Esophagus squamous epithelium (tissue), 4 donors: Measurements from ENCODE around the gene RBP3.

Source experiments
- POLR2A ChIP-seq, 4 donors: fragments of 450-650 bp; IDR thresholded peaks; one replicate each; pipeline ENCODE4 v1.6.1; 2017; ENCODE audit warnings: antibody characterized with exemption in 4 of 4, mild to moderate bottlenecking in 4 of 4, moderate library complexity in 3 of 4
- TF ChIP-seq, protein P1 (sequence below), 6 experiments: fragments of 450-650 bp in 4 of 6; fragments of 200-600 bp in 2 of 6; sonication (generic) in 2 of 6; IDR thresholded peaks; one replicate each; pipeline ENCODE4 v1.5.1; 2016 to 2019; ENCODE audit warnings: antibody characterized with exemption in 6 of 6, mild to moderate bottlenecking in 4 of 6, moderate library complexity in 4 of 6

DNA sequence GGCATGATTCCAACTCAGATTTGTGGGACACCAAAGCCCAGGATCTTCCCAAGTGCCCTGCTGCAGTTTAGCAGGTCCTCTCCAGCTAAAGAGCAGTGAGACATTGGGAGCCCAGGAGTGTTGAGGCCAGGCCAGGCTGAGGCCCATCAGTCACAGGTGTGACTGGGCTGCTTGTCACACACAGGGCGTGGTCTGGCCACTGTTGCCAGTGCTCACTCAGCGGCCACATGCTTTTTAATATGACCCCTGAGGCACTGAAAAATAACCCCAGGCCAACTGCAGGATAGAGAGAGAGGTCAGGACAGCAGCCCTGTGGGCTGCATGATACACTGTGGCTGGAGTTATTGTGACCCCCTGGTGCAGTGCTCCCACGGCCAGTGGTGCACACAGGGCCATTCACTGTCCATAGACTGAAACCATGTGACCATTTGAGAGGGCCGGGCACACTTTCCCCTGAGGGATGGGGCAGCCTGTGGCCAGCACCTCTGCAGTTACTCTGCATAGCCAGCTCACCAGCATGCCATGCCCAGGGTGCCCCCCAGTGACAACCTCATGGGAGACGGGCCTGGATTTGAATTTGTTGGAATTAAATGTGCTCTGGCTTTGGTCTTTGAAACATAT lies 21.7 kb upstream of the RBP3 start:
- TF ChIP-seq, protein P1, sequence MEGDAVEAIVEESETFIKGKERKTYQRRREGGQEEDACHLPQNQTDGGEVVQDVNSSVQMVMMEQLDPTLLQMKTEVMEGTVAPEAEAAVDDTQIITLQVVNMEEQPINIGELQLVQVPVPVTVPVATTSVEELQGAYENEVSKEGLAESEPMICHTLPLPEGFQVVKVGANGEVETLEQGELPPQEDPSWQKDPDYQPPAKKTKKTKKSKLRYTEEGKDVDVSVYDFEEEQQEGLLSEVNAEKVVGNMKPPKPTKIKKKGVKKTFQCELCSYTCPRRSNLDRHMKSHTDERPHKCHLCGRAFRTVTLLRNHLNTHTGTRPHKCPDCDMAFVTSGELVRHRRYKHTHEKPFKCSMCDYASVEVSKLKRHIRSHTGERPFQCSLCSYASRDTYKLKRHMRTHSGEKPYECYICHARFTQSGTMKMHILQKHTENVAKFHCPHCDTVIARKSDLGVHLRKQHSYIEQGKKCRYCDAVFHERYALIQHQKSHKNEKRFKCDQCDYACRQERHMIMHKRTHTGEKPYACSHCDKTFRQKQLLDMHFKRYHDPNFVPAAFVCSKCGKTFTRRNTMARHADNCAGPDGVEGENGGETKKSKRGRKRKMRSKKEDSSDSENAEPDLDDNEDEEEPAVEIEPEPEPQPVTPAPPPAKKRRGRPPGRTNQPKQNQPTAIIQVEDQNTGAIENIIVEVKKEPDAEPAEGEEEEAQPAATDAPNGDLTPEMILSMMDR (IDR thresholded peaks at IDR 0.05) = no peak
- TF ChIP-seq POLR2A (IDR thresholded peaks at IDR 0.05) = no peak
